ENCODE results near the gene SERPINB4.

Gene SERPINB4

GRCh38 chr18:63627819-63628218 is 16.2 kb downstream of the SERPINB4 start:
- DNase-seq (ENCODE audit: low read depth in 2 of 2): no peak

- DNase-seq (ENCODE audit: low read depth in 2 of 2): no peak
Measured at GRCh38 chr18:63626431-63626830, 17.6 kb downstream of the SERPINB4 start.

- DNase-seq (ENCODE audit: low read depth in 2 of 2): no peak
Measured at GRCh38 chr18:63624863-63625262, 19.2 kb downstream of the SERPINB4 start.

- DNase-seq (ENCODE audit: low read depth in 2 of 2): no peak
Measured at GRCh38 chr18:63619661-63620060, 24.4 kb downstream of the SERPINB4 start.

GRCh38 chr18:63617915-63618234 is 26.2 kb downstream of the SERPINB4 start:
- DNase-seq (ENCODE audit: low read depth in 2 of 2): no peak

GRCh38 chr18:63617049-63617914 is 26.8 kb downstream of the SERPINB4 start:
- DNase-seq (ENCODE audit: low read depth in 2 of 2): no peak

- DNase-seq (ENCODE audit: low read depth in 2 of 2): no peak
Measured at GRCh38 chr18:63613420-63613819, 30.6 kb downstream of the SERPINB4 start.

- DNase-seq (ENCODE audit: low read depth in 2 of 2): no peak
Measured at GRCh38 chr18:63606526-63606925, 37.5 kb downstream of the SERPINB4 start.

GRCh38 chr18:63604791-63605567 is 39.1 kb downstream of the SERPINB4 start:
- DNase-seq (ENCODE audit: low read depth in 2 of 2): no peak

- DNase-seq (ENCODE audit: low read depth in 2 of 2): no peak
Measured at GRCh38 chr18:63603772-63604171, 40.3 kb downstream of the SERPINB4 start.

GRCh38 chr18:63603355-63603754 is 40.7 kb downstream of the SERPINB4 start:
- DNase-seq (ENCODE audit: low read depth in 2 of 2): no peak

- no peak for DNase-seq (ENCODE audit: low read depth in 2 of 2)
Measured at GRCh38 chr18:63596964-63597363, 47.1 kb downstream of the SERPINB4 start.

- no peak for DNase-seq (ENCODE audit: low read depth in 2 of 2)
Measured at GRCh38 chr18:63592471-63592870, 51.6 kb downstream of the SERPINB4 start.

- no peak for DNase-seq (ENCODE audit: low read depth in 2 of 2)
Measured at GRCh38 chr18:63591725-63592124, 52.3 kb downstream of the SERPINB4 start.

- no peak for DNase-seq (ENCODE audit: low read depth in 2 of 2)
Measured at GRCh38 chr18:63590966-63591695, 52.9 kb downstream of the SERPINB4 start.

- no peak for DNase-seq (ENCODE audit: low read depth in 2 of 2)
Measured at GRCh38 chr18:63590373-63590772, 53.7 kb downstream of the SERPINB4 start.

GRCh38 chr18:63588909-63589308 is 55.1 kb downstream of the SERPINB4 start:
- DNase-seq (ENCODE audit: low read depth in 2 of 2): no peak

Data from stimulated activated CD4-positive, alpha-beta T cell treated with anti-CD3 and anti-CD28 coated beads, Interleukin-4, amount 100 ng/mL, for 48 hours (primary cell).